H9 (cell line): ENCODE measurements around the gene RALY. TPM values are rescaled to one million over a fixed set of nuclear protein-coding genes. Genes with fewer than 3 reads are reported as not detected.

Experiments used
- DNase-seq: peaks from one replicate; pipeline ENCODE4 v3.0.0-alpha.2; 2017
- H2AFZ ChIP-seq: one replicate; pipeline ENCODE4 v1.6.1; 2013; ENCODE audit warnings: mild to moderate bottlenecking, low read length, control low read depth, moderate library complexity
- H2AK5ac ChIP-seq: 2 replicates; pipeline ENCODE4 v1.6.1; 2013; ENCODE audit warnings: low read length, control low read depth, mixed read lengths; ENCODE audit not compliant: insufficient read length
- H2BK120ac ChIP-seq: one replicate; pipeline ENCODE4 v1.6.1; 2013; ENCODE audit warnings: low read depth, mild to moderate bottlenecking, low read length, control low read depth, inconsistent platforms; ENCODE audit not compliant: poor library complexity, severe bottlenecking
- H2BK12ac ChIP-seq: 2 replicates; pipeline ENCODE4 v1.6.1; 2013; ENCODE audit warnings: low read length, control low read depth, mixed read lengths, low read depth; ENCODE audit not compliant: insufficient read length
- H2BK15ac ChIP-seq: 2 replicates; pipeline ENCODE4 v1.6.1; 2013; ENCODE audit warnings: low read depth, low read length, control low read depth
- H2BK20ac ChIP-seq: one replicate; pipeline ENCODE4 v1.6.1; 2013; ENCODE audit warnings: low read depth, mild to moderate bottlenecking, low read length, control low read depth, inconsistent platforms; ENCODE audit not compliant: poor library complexity, severe bottlenecking
- H2BK5ac ChIP-seq: 2 replicates; pipeline ENCODE4 v1.6.1; 2013; ENCODE audit warnings: low read length, control low read depth, mixed read lengths; ENCODE audit not compliant: insufficient read length
- H3K14ac ChIP-seq: 2 replicates; pipeline ENCODE4 v1.6.1; 2013; ENCODE audit warnings: low read length, control low read depth; ENCODE audit not compliant: insufficient read depth
- H3K18ac ChIP-seq: 2 replicates; pipeline ENCODE4 v1.6.1; 2013; ENCODE audit warnings: low read depth, mild to moderate bottlenecking, mixed read lengths, low read length, control low read depth; ENCODE audit not compliant: insufficient read length
- H3K23ac ChIP-seq: 2 replicates; pipeline ENCODE4 v1.6.1; 2013; ENCODE audit warnings: low read length, control low read depth, mixed read lengths, low read depth; ENCODE audit not compliant: insufficient read length
- H3K23me2 ChIP-seq: 2 replicates; pipeline ENCODE4 v1.6.1; 2013; ENCODE audit warnings: low read depth, mild to moderate bottlenecking, mixed read lengths, low read length, control low read depth; ENCODE audit not compliant: insufficient read length, poor library complexity, severe bottlenecking
- H3K27ac ChIP-seq: 2 replicates; pipeline ENCODE4 v1.5.1; 2013; ENCODE audit warnings: low read length, control low read depth, mixed read lengths, low read depth; ENCODE audit not compliant: insufficient read length
- H3K27me3 ChIP-seq: 2 replicates; pipeline ENCODE4 v1.6.1; 2013; ENCODE audit warnings: low read length, control low read depth, inconsistent platforms; ENCODE audit not compliant: insufficient read depth
- H3K4ac ChIP-seq: 2 replicates; pipeline ENCODE4 v1.6.1; 2013; ENCODE audit warnings: low read depth, mild to moderate bottlenecking, control low read depth, inconsistent platforms, low read length, moderate library complexity
- H3K4me1 ChIP-seq: 2 replicates; pipeline ENCODE4 v1.6.1; 2013; ENCODE audit warnings: low read length, control low read depth, inconsistent platforms; ENCODE audit not compliant: insufficient read depth
- H3K4me2 ChIP-seq: 2 replicates; pipeline ENCODE4 v1.6.1; 2013; ENCODE audit warnings: low read length, control low read depth, mixed read lengths; ENCODE audit not compliant: insufficient read length, insufficient read depth
- H3K56ac ChIP-seq: 2 replicates; pipeline ENCODE4 v1.6.1; 2013; ENCODE audit warnings: low read depth, mild to moderate bottlenecking, mixed read lengths, low read length, control low read depth; ENCODE audit not compliant: insufficient read length
- H3K79me1 ChIP-seq: 2 replicates; pipeline ENCODE4 v1.6.1; 2013; ENCODE audit warnings: low read depth, mild to moderate bottlenecking, moderate library complexity, low read length, control low read depth, inconsistent platforms; ENCODE audit not compliant: insufficient read depth, poor library complexity, severe bottlenecking
- H3K79me2 ChIP-seq: 2 replicates; pipeline ENCODE4 v1.6.1; 2013; ENCODE audit warnings: low read length, control low read depth, inconsistent platforms; ENCODE audit not compliant: insufficient read depth
- H3K9ac ChIP-seq: 2 replicates; pipeline ENCODE4 v1.6.1; 2013; ENCODE audit warnings: low read length, control low read depth, mixed read lengths; ENCODE audit not compliant: insufficient read length; ENCODE audit errors: extremely low read depth
- H3K9me3 ChIP-seq: one replicate; pipeline ENCODE4 v1.6.1; 2013; ENCODE audit warnings: low read depth, low read length, inconsistent platforms; ENCODE audit not compliant: control insufficient read depth
- H3T11ph ChIP-seq: one replicate; pipeline ENCODE4 v1.6.1; 2013; ENCODE audit warnings: mild to moderate bottlenecking, low read length, control low read depth, inconsistent platforms
- H4K20me1 ChIP-seq: one replicate; pipeline ENCODE4 v1.6.1; 2013; ENCODE audit not compliant: control insufficient read depth, insufficient read length, insufficient read depth
- H4K5ac ChIP-seq: 2 replicates; pipeline ENCODE4 v1.6.1; 2013; ENCODE audit warnings: low read depth, mild to moderate bottlenecking, mixed read lengths, low read length, control low read depth; ENCODE audit not compliant: insufficient read length
- H4K8ac ChIP-seq: replicated peaks from 2 replicates; pipeline ENCODE4 v1.6.1; 2013; ENCODE audit warnings: low read length, control low read depth, mixed read lengths, low read depth; ENCODE audit not compliant: insufficient read length
- H4K91ac ChIP-seq: 2 replicates; pipeline ENCODE4 v1.6.1; 2013; ENCODE audit warnings: low read depth, mild to moderate bottlenecking, moderate library complexity, mixed read lengths, low read length, control low read depth; ENCODE audit not compliant: insufficient read length
- H3K27ac Mint-ChIP-seq, 3 experiments: 2 replicates in 2 of 3; 3 replicates in 1 of 3; pipeline ENCODE4 v1.8.0; 2020 to 2021; ENCODE audit warnings: mixed read lengths in 3 of 3, mild to moderate bottlenecking in 1 of 3, moderate library complexity in 1 of 3
- H3K27me3 Mint-ChIP-seq: 2 replicates; pipeline ENCODE4 v1.8.0; 2021; ENCODE audit warnings: low read depth, mild to moderate bottlenecking, moderate library complexity, mixed read lengths
- H3K36me3 Mint-ChIP-seq, 3 experiments: 2 replicates in 2 of 3; 3 replicates in 1 of 3; pipeline ENCODE4 v1.8.0; 2020 to 2021; ENCODE audit warnings: low read depth in 3 of 3, mixed read lengths in 3 of 3; ENCODE audit not compliant: insufficient read depth in 1 of 3
- H3K4me1 Mint-ChIP-seq, 2 experiments: 2 replicates each; pipeline ENCODE4 v1.8.0; 2020; ENCODE audit warnings: mixed read lengths in 2 of 2
- H3K4me3 Mint-ChIP-seq, 2 experiments: 2 replicates in 1 of 2; 3 replicates in 1 of 2; pipeline ENCODE4 v1.8.0; 2020 to 2021; ENCODE audit warnings: mild to moderate bottlenecking in 2 of 2, mixed read lengths in 2 of 2, moderate library complexity in 1 of 2
- H3K9me3 Mint-ChIP-seq, 2 experiments: 2 replicates in 1 of 2; 3 replicates in 1 of 2; pipeline ENCODE4 v1.8.0; 2020; ENCODE audit warnings: mild to moderate bottlenecking in 2 of 2, mixed read lengths in 2 of 2, moderate library complexity in 1 of 2
- CTCF ChIP-seq: fragments of 200-600 bp; sonication (generic); conservative IDR thresholded peaks from 3 replicates; pipeline ENCODE4 v1.8.0; 2021; ENCODE audit warnings: antibody characterized with exemption, mild to moderate bottlenecking
- WGBS: extraction: QIAGEN DNeasy Blood & Tissue Kit; methylation state at CpG from one replicate; pipeline ENCODE4 v1.1.7; 2013; ENCODE audit warnings: missing lambda C conversion rate, low lambda C conversion rate, mixed read lengths; ENCODE audit not compliant: insufficient read length; ENCODE audit errors: extremely low coverage; 5-methylcytosine and 5-hydroxymethylcytosine counted together
- total RNA-seq: library from RNA; stranded (reverse); gene quantifications from 2 replicates; pipeline ENCODE4 v1.2.1, GENCODE V29; 2021

The RALY gene
- total RNA-seq, 1 experiment from 2014 or later, result 199 TPM

GRCh38 chr20:34110745-34111641 lies 117.3 kb downstream of the RALY start:
- DNase-seq, result no peak
- Histone ChIP-seq H2BK12ac (no peak overlapping the region), H3K27me3 (no peaks in the 10 kb centered on the region), H3K4me1 (peaks cover 3% of the 10 kb centered on the region; the same call in 1 of the 2 replicates), H4K8ac (no peak overlapping the region), H3K14ac (peak overlapping the region; percentile 84), H3K79me2 (peaks cover 46% of the 10 kb centered on the region), H2AFZ (no peak overlapping the region), H3K9me3 (no peaks in the 10 kb centered on the region), H3K18ac (peak overlapping the region; percentile 87), H2BK120ac (no peak overlapping the region), H2BK20ac (no peak overlapping the region), H2BK15ac (no peak overlapping the region), H4K91ac (no peak overlapping the region), H3K56ac (no peak overlapping the region), H3K4me2 (peak overlapping the region; percentile 88), H2BK5ac (no peak overlapping the region), H3K27ac (no peak overlapping the region), H3K23me2 (peaks cover 15% of the 10 kb centered on the region), H2AK5ac (no peak overlapping the region), H3K9ac (peak overlapping the region; percentile 75), H3T11ph (no peak overlapping the region), H4K5ac (no peak overlapping the region), H3K23ac (no peak overlapping the region), H3K79me1 (peaks cover 4% of the 10 kb centered on the region), H3K4ac (no peak overlapping the region; the same call in 1 of the 2 replicates), H4K20me1 (no peaks in the 10 kb centered on the region)
- TF ChIP-seq CTCF, result no peak
- H3K4me3 Mint-ChIP-seq, result peak overlapping the region; percentile 80 to 98
- peaks cover 26 to 33% of the 10 kb centered on the region in 2 experiments for H3K4me1 Mint-ChIP-seq
- H3K27ac Mint-ChIP-seq, result peak overlapping the region; percentile 52 to 98 (median 85)
- peaks cover 30 to 47% (median 36%) of the 10 kb centered on the region in 3 experiments for H3K36me3 Mint-ChIP-seq
- no CpG with 5 or more reads among the region's 22 CpGs for WGBS
- H3K9me3 Mint-ChIP-seq, result no peaks in the 10 kb centered on the region
- no peaks in the 10 kb centered on the region; the same call in 1 of the 2 replicates for H3K27me3 Mint-ChIP-seq
